IgD-negative memory B cell (primary cell): ENCODE measurements around the gene RNF38. TPM values are rescaled to one million over a fixed set of nuclear protein-coding genes. Genes with fewer than 3 reads are reported as not detected.
"Not testable (repeated sequence)": the region's sequence is repeated elsewhere in the genome, so short reads cannot be mapped to it uniquely, and the experiment has no call there.

Experiments
- H3K27ac Mint-ChIP-seq, 3 donors: one replicate each; pipeline ENCODE4 v1.8.0; 2020 to 2022; ENCODE audit warnings: mild to moderate bottlenecking in 3 of 3, mixed read lengths in 3 of 3, moderate library complexity in 1 of 3
- H3K27me3 Mint-ChIP-seq: one replicate; pipeline ENCODE4 v1.8.0; 2021; ENCODE audit warnings: mixed read lengths
- H3K36me3 Mint-ChIP-seq: one replicate; pipeline ENCODE4 v1.8.0; 2020; ENCODE audit warnings: mild to moderate bottlenecking, mixed read lengths
- H3K4me1 Mint-ChIP-seq, 3 donors: one replicate each; pipeline ENCODE4 v1.8.0; 2020 to 2022; ENCODE audit warnings: mixed read lengths in 3 of 3, mild to moderate bottlenecking in 1 of 3
- H3K4me3 Mint-ChIP-seq, 4 donors: one replicate each; pipeline ENCODE4 v1.8.0; 2020 to 2022; ENCODE audit warnings: mild to moderate bottlenecking in 4 of 4, mixed read lengths in 4 of 4, moderate library complexity in 3 of 4
- H3K9me3 Mint-ChIP-seq, 3 donors: one replicate each; pipeline ENCODE4 v1.8.0; 2020 to 2021; ENCODE audit warnings: mixed read lengths in 3 of 3, mild to moderate bottlenecking in 1 of 3
- polyA plus RNA-seq: library from polyadenylated mRNA; unstranded; fragments of 300-500 nt; fragmentation: Illumina TruSeq; gene quantifications from one replicate; pipeline ENCODE4 v1.2.3, GENCODE V29; 2021

RNF38 gene
- polyA plus RNA-seq, 1 donor from 2014 or later = 18.5 TPM

- Mint-ChIP-seq H3K27me3 (no peaks in the 10 kb centered on the region), H3K27ac (no peak overlapping the region), H3K4me3 (no peak overlapping the region), H3K9me3 (no peaks in the 10 kb centered on the region), H3K4me1 (peaks cover 2 to 4% (median 2%) of the 10 kb centered on the region in 3 donors), H3K36me3 (no peaks in the 10 kb centered on the region)
Measured at GRCh38 chr9:36328798-36329411, 71.2 kb downstream of the RNF38 start.

- no peaks in the 10 kb centered on the region for H3K27me3 Mint-ChIP-seq
- no peaks in the 10 kb centered on the region for H3K9me3 Mint-ChIP-seq
- no peak overlapping the region for H3K4me3 Mint-ChIP-seq
- H3K4me1 Mint-ChIP-seq = peaks cover 2 to 4% (median 3%) of the 10 kb centered on the region in 3 donors
- H3K27ac Mint-ChIP-seq = peak overlapping the region in 1 of 3 donors; percentile 81
- H3K36me3 Mint-ChIP-seq = no peaks in the 10 kb centered on the region
Measured at GRCh38 chr9:36325081-36325828, 74.8 kb downstream of the RNF38 start.

GRCh38 chr9:36323926-36324325 is 76.1 kb downstream of the RNF38 start:
- Mint-ChIP-seq H3K27ac (no peak overlapping the region), H3K9me3 (no peaks in the 10 kb centered on the region), H3K4me3 (no peak overlapping the region), H3K4me1 (peaks cover 2 to 4% (median 3%) of the 10 kb centered on the region in 3 donors), H3K36me3 (no peaks in the 10 kb centered on the region), H3K27me3 (peaks cover 2% of the 10 kb centered on the region)

GRCh38 chr9:36322462-36322861 is 77.6 kb downstream of the RNF38 start:
- Mint-ChIP-seq H3K4me1 (peaks cover 0 to 1% (median 0%) of the 10 kb centered on the region in 3 donors), H3K36me3 (no peaks in the 10 kb centered on the region), H3K27me3 (peaks cover 2% of the 10 kb centered on the region), H3K4me3 (no peak overlapping the region), H3K27ac (no peak overlapping the region), H3K9me3 (no peaks in the 10 kb centered on the region)

GRCh38 chr9:36321903-36322302 is 78.2 kb downstream of the RNF38 start:
- H3K36me3 Mint-ChIP-seq, H3K27me3 Mint-ChIP-seq, H3K4me1 Mint-ChIP-seq, H3K9me3 Mint-ChIP-seq, H3K4me3 Mint-ChIP-seq: not testable (repeated sequence)
- peak overlapping the region in 1 of 3 donors; percentile 33 for H3K27ac Mint-ChIP-seq

GRCh38 chr9:36320466-36320865 is 79.6 kb downstream of the RNF38 start:
- Mint-ChIP-seq H3K27me3 (peaks cover 2% of the 10 kb centered on the region), H3K9me3 (no peaks in the 10 kb centered on the region), H3K4me1 (peaks cover 0 to 4% (median 0%) of the 10 kb centered on the region in 3 donors), H3K4me3 (no peak overlapping the region), H3K27ac (no peak overlapping the region), H3K36me3 (no peaks in the 10 kb centered on the region)

GRCh38 chr9:36319806-36320205 is 80.3 kb downstream of the RNF38 start:
- Mint-ChIP-seq H3K4me1 (peaks cover 0 to 4% (median 0%) of the 10 kb centered on the region in 3 donors), H3K4me3 (no peak overlapping the region), H3K9me3 (no peaks in the 10 kb centered on the region), H3K27ac (no peak overlapping the region), H3K27me3 (peaks cover 2% of the 10 kb centered on the region), H3K36me3 (no peaks in the 10 kb centered on the region)

GRCh38 chr9:36319183-36319582 is 80.9 kb downstream of the RNF38 start:
- no peak overlapping the region for H3K4me3 Mint-ChIP-seq
- H3K27ac Mint-ChIP-seq = no peak overlapping the region
- peaks cover 2% of the 10 kb centered on the region for H3K27me3 Mint-ChIP-seq
- no peaks in the 10 kb centered on the region for H3K9me3 Mint-ChIP-seq
- no peaks in the 10 kb centered on the region for H3K36me3 Mint-ChIP-seq
- H3K4me1 Mint-ChIP-seq = peaks cover 0 to 4% (median 0%) of the 10 kb centered on the region in 3 donors

- Mint-ChIP-seq H3K4me3 (no peak overlapping the region), H3K27me3 (peaks cover 2% of the 10 kb centered on the region), H3K4me1 (peaks cover 0 to 3% (median 1%) of the 10 kb centered on the region in 3 donors), H3K27ac (no peak overlapping the region), H3K9me3 (no peaks in the 10 kb centered on the region), H3K36me3 (no peaks in the 10 kb centered on the region)
Measured at GRCh38 chr9:36318212-36318802, 81.8 kb downstream of the RNF38 start.

- peaks cover 0 to 3% (median 0%) of the 10 kb centered on the region in 3 donors for H3K9me3 Mint-ChIP-seq
- no peaks in the 10 kb centered on the region for H3K36me3 Mint-ChIP-seq
- no peak overlapping the region for H3K4me3 Mint-ChIP-seq
- H3K4me1 Mint-ChIP-seq = peaks cover 0 to 3% (median 1%) of the 10 kb centered on the region in 3 donors
- no peak overlapping the region for H3K27ac Mint-ChIP-seq
- peaks cover 2% of the 10 kb centered on the region for H3K27me3 Mint-ChIP-seq
Measured at GRCh38 chr9:36317766-36318165, 82.3 kb downstream of the RNF38 start.

GRCh38 chr9:36316611-36317317 is 83.3 kb downstream of the RNF38 start:
- Mint-ChIP-seq H3K27ac (no peak overlapping the region), H3K36me3 (no peaks in the 10 kb centered on the region), H3K27me3 (peaks cover 2% of the 10 kb centered on the region), H3K9me3 (peaks cover 0 to 3% (median 0%) of the 10 kb centered on the region in 3 donors), H3K4me1 (peaks cover 0 to 3% (median 1%) of the 10 kb centered on the region in 3 donors), H3K4me3 (no peak overlapping the region)

- H3K4me1 Mint-ChIP-seq = peaks cover 0 to 3% (median 1%) of the 10 kb centered on the region in 3 donors
- peaks cover 2% of the 10 kb centered on the region for H3K27me3 Mint-ChIP-seq
- H3K27ac Mint-ChIP-seq = no peak overlapping the region
- no peaks in the 10 kb centered on the region for H3K36me3 Mint-ChIP-seq
- H3K4me3 Mint-ChIP-seq = no peak overlapping the region
- H3K9me3 Mint-ChIP-seq = peaks cover 0 to 3% (median 0%) of the 10 kb centered on the region in 3 donors
Measured at GRCh38 chr9:36316049-36316448, 84.0 kb downstream of the RNF38 start.

GRCh38 chr9:36315283-36315682 is 84.8 kb downstream of the RNF38 start:
- Mint-ChIP-seq H3K9me3 (peaks cover 0 to 3% (median 0%) of the 10 kb centered on the region in 3 donors), H3K4me1 (peaks cover 0 to 3% (median 1%) of the 10 kb centered on the region in 3 donors), H3K36me3 (no peaks in the 10 kb centered on the region), H3K27ac (no peak overlapping the region), H3K4me3 (no peak overlapping the region), H3K27me3 (peaks cover 2% of the 10 kb centered on the region)

GRCh38 chr9:36314740-36315139 is 85.3 kb downstream of the RNF38 start:
- H3K36me3 Mint-ChIP-seq = no peaks in the 10 kb centered on the region
- H3K4me1 Mint-ChIP-seq = peaks cover 0 to 3% (median 1%) of the 10 kb centered on the region in 3 donors
- no peak overlapping the region for H3K27ac Mint-ChIP-seq
- H3K9me3 Mint-ChIP-seq = peaks cover 0 to 3% (median 0%) of the 10 kb centered on the region in 3 donors
- peaks cover under 1% of the 10 kb centered on the region for H3K27me3 Mint-ChIP-seq
- no peak overlapping the region for H3K4me3 Mint-ChIP-seq
